SIG-M5 treated with dmso at 0.1 percent for 504 hours (cell line): Measurements from ENCODE around the gene GLIS2.

ENCODE experiments used
- DNase-seq: peaks from one replicate; lab custom pipeline; 2025; ENCODE audit not compliant: unreplicated experiment; lab: John Stamatoyannopoulos, UW

The GLIS2 gene

DNA sequence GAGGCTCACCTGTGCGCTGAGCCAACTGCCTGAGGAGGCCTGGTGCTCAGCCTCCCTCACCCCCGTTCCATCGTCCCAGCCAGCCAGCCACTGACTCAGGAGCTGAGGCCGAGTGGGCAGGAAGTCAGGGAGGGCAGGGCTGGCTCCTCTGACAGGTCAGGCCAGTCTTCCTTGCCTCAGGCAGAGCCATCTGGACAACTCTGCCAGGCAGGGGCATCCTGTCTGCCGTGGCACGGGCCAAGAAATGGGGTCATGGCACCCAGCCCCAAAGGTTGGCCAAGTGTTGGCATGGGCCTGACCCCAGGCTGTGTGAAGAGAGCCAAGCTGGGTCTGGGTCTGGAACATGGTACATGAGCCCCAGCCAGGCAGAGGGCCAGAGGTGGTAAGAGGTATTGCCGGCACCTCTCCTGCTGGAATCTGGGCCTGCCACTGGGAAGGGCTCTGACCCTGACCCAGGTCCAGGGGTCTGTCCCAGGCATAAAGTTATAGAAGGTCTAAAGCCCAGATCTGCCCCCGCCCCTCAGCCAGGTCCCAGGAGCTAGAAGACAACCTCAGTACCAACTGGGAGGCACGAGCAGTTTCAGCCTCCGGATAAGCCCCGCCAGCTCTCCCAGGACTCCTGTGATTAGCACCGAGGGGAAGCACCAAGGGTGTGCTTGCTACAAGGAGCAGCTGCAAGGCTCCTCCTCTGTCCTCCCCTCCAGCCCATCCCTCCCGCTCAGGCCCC, 53.3 kb downstream of the GLIS2 start:
- no peak for DNase-seq

GRCh38 chr16:4370151-4370550, 54.3 kb downstream of the GLIS2 start:
- no peak for DNase-seq

GRCh38 chr16:4370570-4371356, 54.9 kb downstream of the GLIS2 start:
- no peak for DNase-seq

- DNase-seq: no peak
These were observed 55.6 kb downstream of the GLIS2 start, which contains the start of gene VASN for GRCh38 chr16:4371357-4372000. Gene VASN, plus strand, starts transcription at chr16:4371848. Its CDS starts 9,030 bp downstream, at chr16:4380878.

DNA sequence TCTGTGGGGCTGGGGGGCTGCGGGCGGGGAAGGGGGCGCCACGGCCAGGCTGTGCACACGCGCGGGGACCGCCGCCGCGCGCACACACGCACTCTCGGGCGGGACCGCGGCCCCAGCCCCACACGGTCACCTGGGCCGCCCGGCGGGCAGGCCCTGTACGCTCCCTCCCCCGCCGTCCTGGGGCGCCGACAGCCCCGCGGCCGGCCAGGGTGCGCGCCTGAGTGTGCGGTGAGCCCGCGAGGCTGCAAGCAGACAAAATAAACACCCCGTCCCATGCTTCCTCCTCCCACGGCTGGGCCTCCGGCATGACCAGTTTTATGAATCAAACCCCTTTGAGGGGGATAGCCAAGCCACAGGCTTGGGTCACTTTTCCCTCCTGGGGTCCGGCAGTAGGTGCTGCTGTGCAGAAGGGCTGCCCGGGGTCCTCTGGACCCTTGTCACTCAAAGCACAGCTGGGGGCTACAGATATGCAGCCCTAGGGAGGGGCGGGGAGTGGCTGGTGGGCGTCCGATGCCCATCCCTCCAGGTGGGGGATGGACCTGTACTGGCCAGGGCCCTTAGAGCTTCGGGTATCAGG, 56.2 kb downstream of the GLIS2 start:
- DNase-seq: no peak

DNA sequence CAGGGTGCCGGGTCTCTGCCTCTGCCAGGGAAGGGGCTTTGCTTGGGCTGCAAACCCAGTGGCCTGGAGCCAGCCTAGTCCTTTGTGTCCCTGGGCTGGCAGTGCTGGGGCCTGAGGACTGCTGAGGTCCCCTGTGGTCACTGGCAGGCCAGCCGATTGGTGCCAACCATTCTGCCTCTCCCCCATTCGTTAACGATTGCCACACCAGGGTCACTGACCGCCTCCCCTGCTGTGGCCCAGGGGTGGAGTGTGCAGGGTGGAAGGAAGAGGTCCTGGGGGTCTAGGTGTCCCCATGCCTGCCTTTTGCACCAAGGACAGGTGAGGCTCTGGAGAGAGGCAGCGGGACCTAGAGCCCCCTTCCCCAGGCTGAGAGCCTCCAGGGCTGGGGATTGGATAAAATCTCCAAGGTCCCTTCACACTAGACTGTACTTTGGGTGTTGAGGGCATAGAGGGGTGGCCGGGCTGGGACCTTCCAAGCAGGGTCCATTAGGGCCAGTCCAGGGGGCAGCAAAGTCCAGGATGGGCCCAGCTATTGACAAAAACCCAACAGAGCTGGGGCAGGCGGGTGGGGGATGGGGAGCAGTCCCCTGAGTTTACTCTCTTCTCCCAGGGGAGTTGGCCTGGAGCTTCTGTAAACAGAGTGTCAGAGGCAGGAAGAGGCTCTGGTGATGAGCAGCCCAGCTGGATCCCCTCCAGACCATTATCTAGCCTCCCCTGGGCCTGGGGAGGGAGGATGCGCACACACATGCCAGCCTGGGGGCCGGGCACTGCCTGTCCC, 56.9 kb downstream of the GLIS2 start:
- no peak for DNase-seq

DNA sequence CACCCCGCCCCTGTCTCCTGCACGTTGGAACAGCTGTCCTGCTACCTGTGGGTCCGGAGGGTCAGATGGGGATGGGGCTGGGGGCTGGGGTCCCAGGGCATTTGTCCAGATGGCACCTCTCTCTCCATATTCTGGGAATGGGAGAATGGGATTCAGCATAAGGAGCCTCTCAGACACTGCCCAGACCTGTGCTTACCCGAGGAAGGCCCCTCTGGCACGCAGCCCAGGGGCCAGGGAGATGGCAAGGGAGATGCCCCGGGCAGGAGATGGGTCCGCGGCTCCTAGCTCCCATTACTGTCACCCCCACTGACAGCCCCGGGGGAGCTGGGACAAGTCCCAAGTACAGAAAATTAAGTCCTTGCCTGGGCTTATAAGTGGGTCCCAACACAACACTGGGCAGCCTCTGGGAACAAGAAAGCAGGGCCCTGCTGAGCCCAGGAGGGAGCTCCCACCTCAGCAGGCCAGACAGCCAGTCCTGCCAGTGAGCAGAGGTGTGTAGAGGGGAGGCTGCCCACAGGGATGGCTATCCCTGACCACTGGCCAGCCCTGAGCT, 57.6 kb downstream of the GLIS2 start:
- no peak for DNase-seq

- no peak for DNase-seq
These were observed 58.3 kb downstream of the GLIS2 start for GRCh38 chr16:4373909-4374742.

DNA sequence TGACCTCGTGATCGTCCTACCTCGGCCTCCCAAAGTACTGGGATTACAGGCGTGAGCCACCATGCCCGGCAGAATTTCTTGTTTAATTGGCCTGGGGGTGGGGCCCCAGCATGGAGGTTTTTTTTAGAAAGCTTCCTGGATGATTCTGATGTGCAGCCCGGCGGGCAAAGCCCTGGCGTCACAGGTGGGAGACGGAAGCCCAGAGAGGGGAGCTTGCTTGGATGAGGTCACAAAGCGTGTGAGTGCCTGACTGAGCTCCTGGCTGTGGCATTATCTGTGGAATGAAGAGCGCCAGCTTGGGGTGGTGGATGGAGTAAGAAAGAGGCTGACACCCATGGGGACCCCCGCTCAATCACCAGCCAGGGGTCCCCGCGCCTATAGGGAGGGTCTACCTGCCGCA, 59.9 kb downstream of the GLIS2 start:
- DNase-seq: no peak

- DNase-seq: no peak
These were observed 60.4 kb downstream of the GLIS2 start for GRCh38 chr16:4376126-4376892.

DNA sequence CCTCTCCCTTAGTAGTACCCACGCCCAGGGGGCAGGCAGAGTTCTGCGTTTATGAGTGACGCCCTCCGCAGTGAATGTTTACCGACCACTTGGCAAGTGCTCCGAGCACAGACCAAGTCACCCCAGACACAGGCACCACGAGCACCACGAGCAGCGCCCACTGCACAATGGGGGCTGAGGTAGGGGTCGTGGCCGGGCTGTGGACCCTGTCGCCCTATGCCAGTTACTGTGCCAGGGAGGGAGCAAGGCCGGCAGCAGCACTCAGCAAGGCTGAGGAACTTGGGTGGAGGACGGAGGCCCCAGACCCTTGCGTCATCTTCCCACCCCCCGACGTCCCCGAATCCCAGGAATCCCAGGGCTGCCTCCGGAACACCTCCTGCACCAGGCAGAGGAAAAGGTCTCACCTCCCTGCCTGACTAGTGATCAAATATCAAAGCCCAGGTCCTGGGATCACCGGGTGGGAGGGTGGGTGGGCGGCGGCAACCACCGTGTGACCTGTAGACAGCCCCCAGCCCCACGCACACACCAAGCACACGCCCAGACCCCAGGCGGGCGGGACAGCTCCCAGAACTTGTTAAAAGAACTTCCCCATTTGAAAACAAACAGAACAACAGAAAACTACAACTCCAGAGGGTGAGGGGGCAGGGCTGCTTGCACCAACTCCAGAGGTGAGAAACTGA, 61.2 kb downstream of the GLIS2 start:
- DNase-seq: no peak

DNA sequence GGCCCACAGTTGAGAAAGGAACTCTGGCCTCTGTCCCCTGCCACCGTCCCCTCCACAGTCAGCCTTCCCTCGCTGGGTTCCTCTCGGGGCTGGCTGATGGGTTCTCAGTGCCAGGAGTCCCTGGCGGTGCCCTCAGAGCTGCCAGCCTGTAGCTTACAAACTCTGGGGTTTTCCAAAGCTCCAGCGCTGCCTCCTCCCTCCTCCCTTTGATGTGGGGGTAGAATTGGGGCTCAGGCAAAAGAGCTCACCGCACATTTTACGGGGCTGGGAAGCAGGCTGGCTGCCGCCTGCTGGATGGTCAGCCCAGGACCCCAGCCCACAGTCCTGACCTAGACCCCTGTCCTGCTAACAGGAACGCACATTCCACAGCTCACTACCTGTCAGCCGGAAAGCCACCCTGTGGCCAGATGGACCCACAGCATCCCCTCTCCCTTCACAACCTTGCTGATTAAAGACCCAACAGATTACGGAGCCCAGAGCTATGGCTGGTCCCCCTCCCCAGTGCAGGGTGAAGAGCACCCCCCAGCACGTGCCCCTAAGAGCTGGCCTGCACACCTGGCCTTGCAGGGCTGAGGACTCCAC, 61.8 kb downstream of the GLIS2 start:
- no peak for DNase-seq

- no peak for DNase-seq
These were observed 62.3 kb downstream of the GLIS2 start for GRCh38 chr16:4378161-4378666.

GRCh38 chr16:4378999-4379690, 63.3 kb downstream of the GLIS2 start:
- no peak for DNase-seq

- DNase-seq: no peak
These were observed 64.5 kb downstream of the GLIS2 start for GRCh38 chr16:4380119-4381063.
